Hepatocyte (in vitro differentiated cells): ENCODE results near the gene MRPL53.

Source experiments
- EZH2 ChIP-seq: fragments of 200-600 bp; sonication (generic); IDR thresholded peaks from 2 replicates; pipeline ENCODE4 v1.6.1; 2016; ENCODE audit warnings: antibody characterized with exemption, mild to moderate bottlenecking, borderline replicate concordance
- TF ChIP-seq, protein P1 (sequence below): fragments of 200-600 bp; sonication (generic); IDR thresholded peaks from 2 replicates; pipeline ENCODE4 v1.5.1; 2016; ENCODE audit warnings: antibody characterized with exemption, mild to moderate bottlenecking; ENCODE audit not compliant: poor library complexity

DNA sequence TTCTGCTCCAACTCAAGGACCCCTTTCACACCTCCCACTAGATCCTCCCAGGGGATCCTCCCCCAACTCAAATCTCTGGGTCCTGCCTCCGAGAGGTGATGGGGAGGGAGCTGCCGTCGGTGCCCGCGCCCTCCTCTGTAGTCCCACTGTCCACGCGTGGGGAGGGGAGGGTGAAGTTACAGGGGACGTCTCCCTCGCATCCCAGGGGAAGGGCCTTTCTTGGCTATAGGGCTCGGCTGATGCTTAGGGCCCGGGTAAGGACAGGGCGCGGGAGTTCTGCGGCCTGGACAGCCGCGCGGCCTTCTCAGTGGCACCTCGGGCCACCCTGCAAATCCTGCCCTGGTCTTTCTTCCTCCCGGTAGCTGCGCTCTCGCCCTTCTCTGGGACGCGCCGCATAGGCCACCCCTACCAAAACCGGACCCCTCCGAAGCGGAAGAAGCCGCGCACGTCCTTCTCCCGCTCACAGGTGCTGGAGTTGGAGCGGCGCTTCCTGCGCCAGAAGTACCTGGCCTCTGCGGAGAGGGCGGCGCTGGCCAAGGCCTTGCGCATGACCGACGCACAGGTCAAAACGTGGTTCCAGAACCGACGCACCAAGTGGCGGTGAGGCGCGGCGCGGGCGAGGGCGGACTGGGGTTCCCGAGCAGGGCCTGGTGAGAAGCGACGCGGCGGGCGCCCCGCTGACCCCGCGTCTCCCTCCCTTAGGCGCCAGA, 42.9 kb upstream of the MRPL53 start:
- TF ChIP-seq, protein P1, sequence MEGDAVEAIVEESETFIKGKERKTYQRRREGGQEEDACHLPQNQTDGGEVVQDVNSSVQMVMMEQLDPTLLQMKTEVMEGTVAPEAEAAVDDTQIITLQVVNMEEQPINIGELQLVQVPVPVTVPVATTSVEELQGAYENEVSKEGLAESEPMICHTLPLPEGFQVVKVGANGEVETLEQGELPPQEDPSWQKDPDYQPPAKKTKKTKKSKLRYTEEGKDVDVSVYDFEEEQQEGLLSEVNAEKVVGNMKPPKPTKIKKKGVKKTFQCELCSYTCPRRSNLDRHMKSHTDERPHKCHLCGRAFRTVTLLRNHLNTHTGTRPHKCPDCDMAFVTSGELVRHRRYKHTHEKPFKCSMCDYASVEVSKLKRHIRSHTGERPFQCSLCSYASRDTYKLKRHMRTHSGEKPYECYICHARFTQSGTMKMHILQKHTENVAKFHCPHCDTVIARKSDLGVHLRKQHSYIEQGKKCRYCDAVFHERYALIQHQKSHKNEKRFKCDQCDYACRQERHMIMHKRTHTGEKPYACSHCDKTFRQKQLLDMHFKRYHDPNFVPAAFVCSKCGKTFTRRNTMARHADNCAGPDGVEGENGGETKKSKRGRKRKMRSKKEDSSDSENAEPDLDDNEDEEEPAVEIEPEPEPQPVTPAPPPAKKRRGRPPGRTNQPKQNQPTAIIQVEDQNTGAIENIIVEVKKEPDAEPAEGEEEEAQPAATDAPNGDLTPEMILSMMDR: no peak
- peak; percentile 94 for TF ChIP-seq EZH2
